Head of caudate nucleus (tissue), 42 donors: ENCODE results near the gene KLHL3.

Source experiments
- DNase-seq, 42 donors: peaks; one replicate each; pipeline versions ENCODE4 v3.0.0 to v3.0.0-alpha.2; 2020 to 2021; ENCODE audit warnings: mixed read lengths in 7 of 42
- intact Hi-C: fragments of 100-400 bp; cut with DNase I; formaldehyde crosslinking; loops from one replicate; pipeline ENCODE4 v1.15.0; 2022

The KLHL3 gene

DNA sequence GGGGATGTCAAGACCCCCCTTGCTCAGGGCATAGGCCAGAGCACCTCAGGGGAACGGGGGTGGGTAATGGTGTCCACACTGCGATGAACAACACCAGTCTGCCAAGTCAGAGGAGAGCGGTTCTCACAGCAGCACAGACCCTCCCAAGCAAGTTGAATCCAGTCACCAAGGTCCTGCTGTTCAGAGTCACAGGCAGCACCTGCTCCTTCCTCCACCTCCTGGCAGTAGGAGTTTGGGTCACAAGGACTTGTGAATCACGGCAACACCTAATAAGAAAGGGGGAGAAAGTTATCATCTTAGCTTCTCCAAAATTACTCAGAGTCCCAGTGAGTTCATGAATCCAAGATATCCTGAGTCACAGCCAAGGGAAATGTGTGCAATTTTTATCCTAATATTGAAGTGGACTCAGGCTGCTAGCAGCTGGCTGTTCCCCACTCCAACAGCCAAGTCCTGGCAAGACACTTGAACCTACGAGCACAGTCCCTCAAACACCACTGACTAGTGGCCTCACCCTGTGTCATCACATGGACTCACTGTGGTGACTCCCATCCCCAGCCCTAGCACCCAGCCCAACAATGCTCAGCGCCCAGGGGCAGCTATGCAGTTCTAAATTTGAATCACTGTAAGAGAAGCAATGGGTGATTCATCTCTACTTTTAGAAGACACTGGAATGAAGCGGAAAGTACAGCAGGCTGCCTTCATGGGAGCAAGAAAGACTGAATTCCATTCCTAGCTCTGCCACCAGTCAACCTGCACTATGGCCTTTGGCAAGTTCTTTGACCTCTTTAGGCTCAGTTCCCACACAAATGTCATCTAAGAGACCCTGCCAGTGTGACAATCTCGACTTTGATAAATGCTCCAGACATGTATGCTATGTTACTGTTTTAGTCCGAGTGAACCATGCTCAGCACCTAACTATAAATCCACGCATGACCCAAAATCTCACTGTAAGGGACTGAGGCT is 113.7 kb downstream of the KLHL3 start:
- intact Hi-C loops: no loop called here
- DNase-seq: peak in 15 of 42 donors; percentile 22 to 65 (median 39)

DNA sequence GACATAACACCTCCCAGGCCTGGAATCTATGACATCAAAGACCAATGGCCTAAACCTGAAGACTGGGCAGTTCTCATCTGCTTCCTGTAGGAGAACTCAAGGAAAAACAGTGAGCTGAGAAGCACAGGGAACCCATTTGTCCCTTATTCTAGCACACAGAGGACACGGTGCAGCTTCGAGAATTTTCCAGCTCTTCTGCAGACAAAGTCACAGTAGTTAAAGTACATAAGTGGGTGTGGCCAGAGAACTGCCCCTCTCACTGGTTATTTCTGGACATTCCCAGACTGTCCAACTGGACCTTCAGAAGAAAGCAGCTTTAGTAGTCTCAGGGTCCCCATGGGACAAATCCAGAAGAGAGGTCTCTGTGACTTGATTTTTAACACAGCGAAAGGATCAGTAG is 114.6 kb downstream of the KLHL3 start:
- intact Hi-C loops: no loop called here
- DNase-seq: peak in 1 of 42 donors; percentile 3

GRCh38 chr5:137619191-137619870 is 116.6 kb downstream of the KLHL3 start:
- intact Hi-C loops: no loop called here
- DNase-seq: peak; percentile 26 to 84 (median 58)

DNA sequence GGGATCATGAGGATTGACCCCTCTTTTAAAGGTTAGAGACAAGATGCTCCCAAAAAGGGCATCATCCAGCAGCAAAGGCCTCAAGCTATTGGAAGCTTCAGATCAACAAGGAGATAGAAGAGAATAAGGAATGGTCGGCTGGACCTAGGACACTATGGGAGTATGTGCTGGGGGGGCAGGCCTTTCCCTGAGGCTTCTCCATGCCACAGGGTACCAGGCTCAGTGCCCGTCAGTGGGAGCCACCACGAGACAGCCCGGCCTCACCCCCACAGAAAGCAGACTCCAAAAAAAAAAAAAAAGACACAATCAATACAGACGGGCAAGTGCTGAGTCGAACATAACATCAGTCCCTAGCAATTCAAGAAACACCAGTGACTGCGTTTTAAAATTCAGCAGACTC is 117.4 kb downstream of the KLHL3 start:
- intact Hi-C loops: no loop called here
- DNase-seq: no peak

GRCh38 chr5:137617528-137618205 is 118.2 kb downstream of the KLHL3 start:
- intact Hi-C loops: no loop called here

GRCh38 chr5:137616046-137616445 is 119.8 kb downstream of the KLHL3 start:
- DNase-seq: no peak
- intact Hi-C loops: no loop called here

More at GRCh38 chr5:137617528-137618205, 118.2 kb downstream of the KLHL3 start:
- DNase-seq: no peak

- DNase-seq: no peak
- intact Hi-C loops: no loop called here
Observed at GRCh38 chr5:137615171-137615775, 120.6 kb downstream of the KLHL3 start.

- peak in 1 of 42 donors; percentile 7 for DNase-seq
- intact Hi-C loops: no loop called here
Observed at GRCh38 chr5:137613554-137614265, 122.2 kb downstream of the KLHL3 start.

- no peak for DNase-seq
- intact Hi-C loops: no loop called here
Observed at GRCh38 chr5:137612576-137612975, 123.3 kb downstream of the KLHL3 start.

DNA sequence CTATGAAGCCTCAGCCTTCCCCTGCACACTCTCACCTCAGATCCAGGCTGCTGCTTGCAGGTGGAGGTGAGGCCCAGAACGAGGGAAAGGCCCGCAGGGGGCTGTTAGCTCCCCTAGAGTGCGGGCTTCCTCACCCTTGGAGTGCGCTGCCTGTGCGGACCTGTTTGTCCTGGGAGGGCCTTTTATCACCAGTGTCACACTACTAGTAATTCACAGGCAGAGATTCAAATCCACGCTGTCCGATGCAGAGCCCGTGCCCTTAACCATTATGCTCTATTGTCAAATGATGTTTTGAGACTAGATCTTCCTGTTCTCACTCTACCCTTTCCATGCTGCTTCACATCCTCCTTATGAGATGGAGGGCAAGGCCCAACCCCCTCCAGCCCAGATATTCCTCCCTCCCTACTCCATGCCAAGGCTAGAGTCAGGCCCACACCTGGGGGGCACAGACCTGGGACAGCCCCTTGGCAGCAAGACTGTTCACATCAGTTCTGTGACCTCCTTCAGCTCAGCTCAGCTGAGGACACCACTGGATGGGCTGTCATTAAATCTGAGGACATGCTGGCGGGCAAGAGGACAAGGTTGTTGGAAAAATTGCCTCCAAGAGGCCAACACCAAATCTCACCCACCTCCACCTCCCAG is 124.0 kb downstream of the KLHL3 start:
- intact Hi-C loops: no loop called here
- DNase-seq: peak in 1 of 42 donors; percentile 16

DNA sequence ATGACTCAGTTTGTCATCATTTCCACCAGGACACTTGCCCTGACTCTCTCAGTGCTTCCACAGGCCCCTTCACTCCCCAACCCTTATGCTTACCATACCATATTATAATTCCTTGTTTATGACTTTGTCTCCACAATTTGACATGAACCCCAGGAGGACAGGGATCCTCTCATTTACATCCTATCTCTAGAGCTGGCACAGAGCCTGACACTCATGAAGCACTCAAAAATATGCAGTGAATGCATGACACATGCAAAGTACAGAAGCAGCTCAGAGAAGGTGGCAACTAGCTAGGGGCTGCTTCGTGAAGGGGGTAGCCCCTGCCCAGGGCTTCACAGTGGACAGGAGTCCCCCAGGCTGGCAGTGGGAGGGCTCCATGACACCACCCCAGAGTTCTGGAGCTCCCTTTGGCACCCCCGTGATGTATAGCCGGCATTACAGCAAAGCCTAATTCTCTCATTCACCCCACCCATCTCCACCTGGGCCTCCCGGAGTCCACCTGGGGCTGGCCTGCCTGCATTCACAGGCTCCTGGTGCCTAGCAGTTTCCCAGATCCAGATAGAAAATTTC is 124.8 kb downstream of the KLHL3 start:
- intact Hi-C loops: no loop called here
- DNase-seq: peak in 1 of 42 donors; percentile 22

DNA sequence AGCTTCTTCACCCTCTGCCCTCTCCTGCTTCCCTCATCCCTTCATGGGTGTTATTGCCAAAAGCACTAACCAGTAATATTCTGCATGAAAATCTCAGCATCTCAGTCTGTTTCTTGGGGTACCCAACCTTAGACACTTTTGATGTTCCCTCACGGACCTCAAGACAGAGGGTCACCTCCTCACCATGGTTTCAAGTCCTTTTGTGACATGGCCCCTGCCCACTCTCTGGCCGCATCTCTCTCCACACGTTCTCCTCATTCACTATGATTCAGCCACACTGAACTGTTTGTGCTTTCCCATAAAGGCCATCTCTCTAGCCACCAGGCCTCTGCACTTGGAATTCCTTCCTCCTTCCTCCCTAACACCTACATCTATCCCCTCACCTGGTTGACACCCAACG is 125.3 kb downstream of the KLHL3 start:
- intact Hi-C loops: no loop called here
- no peak for DNase-seq

DNA sequence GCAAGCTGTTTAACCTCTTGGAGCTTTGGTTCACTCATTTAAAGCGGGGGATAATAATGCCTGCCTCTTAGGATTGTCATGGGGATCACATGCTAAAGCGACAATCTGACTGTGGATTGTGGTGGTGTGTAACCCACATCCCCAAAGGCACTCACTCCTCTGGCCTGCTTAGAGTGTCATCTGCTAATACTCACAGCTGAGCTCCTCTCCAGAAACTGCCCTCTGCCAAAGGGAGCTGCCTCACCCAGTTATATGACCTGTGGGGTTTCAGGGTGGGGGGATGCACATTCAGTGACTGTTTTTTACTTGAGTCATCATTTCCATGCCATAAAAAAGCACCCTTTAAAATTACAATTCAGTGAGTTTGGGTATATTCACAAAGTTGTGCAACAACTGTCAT is 126.8 kb downstream of the KLHL3 start:
- peak in 1 of 42 donors; percentile 13 for DNase-seq
- intact Hi-C loops: no loop called here

DNA sequence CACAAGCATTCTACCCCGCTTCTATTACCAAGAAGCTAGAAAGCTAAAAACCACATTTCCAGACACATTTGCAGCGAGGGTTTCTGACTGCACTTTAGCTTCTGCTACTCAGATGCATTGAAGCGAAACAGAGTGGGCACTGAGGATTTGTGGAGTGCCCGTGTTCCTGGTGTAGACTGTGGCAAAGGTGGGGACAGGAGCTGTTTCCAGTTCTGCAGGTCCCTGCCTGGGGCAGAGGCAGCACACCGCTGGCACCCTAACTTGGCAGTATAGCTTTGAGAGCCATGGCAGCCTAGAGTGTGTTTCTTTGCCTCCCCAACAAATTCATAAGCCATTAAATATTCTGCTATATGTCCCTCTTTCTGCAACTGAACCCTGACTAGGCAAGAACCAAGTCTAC is 128.1 kb downstream of the KLHL3 start:
- DNase-seq: peak in 1 of 42 donors; percentile 15
- intact Hi-C loops: no loop called here

DNA sequence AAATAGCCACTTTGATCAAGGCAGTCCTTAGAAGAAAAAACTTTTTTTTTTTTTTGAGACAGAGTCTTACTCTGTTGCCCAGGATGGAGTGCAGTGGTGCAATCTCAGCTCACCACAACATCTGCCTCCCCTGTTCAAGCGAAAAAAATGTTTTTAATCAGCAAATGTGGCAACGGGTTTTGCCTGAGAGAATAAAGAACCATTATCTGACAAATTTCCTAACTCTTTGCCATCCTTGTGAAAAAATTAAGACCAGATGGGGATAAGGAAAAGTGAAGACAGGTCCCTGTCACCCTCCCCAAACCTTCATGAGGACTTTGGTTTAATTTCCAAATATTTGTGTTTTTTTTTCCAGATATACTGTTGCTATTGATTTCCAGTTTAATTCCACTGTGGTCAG is 129.5 kb downstream of the KLHL3 start:
- DNase-seq: no peak
- intact Hi-C loops: no loop called here

GRCh38 chr5:137605411-137605810 is 130.5 kb downstream of the KLHL3 start:
- intact Hi-C loops: no loop called here
- DNase-seq: peak in 18 of 42 donors; percentile 25 to 78 (median 46)

DNA sequence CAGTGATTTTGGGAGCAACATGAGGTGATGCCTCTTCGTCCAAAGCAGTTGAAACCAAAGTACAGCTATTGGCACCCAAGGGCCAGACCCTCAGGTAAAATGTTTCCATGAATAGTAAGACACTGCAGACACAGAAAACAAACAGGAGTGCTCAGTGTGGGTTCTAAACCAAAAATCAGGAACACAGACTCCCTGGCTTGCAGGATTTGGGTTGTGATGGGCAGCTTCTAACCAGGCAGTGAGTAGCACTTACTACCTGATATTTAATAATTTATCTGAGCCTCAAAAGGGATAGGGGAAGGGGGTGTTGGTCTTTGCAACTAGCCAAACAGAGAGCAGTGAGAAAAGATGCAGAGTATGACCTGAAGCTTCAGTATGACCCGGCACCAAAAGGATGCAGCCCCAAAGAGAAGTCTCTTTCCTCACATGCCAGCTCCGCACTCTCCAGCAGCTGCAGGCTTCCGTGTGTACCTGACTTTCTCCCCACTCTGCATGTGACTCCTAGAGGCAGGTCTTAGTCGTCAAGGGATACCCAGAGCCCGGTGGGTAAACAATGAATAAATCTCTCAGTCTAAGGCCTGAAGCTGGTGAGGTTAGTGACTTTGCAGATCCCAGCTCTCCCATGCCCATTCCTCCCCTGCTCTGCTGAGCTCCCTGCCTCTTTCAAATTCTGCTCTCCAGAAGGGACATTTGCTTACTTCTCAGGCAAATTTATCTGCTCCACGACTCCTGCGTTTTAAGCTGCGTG is 131.4 kb downstream of the KLHL3 start:
- DNase-seq: no peak
- intact Hi-C loops: no loop called here
